GM21381 (cell line): ENCODE measurements around the gene ZNF362.

Experiments used
- ATAC-seq: cut with Tn5 transposase; IDR thresholded peaks from one replicate; pipeline ENCODE4 v1.9.1; 2021; ENCODE audit warnings: mild to moderate bottlenecking, moderate library complexity; ENCODE audit not compliant: unreplicated experiment

Gene ZNF362

DNA sequence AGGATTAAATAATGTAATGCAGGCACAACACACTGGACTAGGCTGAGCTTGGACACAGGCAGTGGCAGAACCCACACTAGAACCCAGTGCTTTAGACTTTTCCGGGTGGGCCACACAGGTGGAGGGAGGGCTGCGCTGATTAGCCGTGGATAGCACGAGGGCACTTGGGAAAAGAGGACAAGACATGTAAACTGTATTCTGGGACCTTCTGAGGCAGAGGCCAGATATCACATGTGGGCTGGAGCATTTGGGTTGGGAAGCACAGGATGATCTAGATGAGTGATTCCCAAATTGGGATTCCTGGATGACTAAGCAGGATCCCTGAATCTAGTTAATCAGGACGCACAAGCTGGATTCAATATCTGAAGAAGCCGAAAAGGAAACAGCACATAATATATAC, 84.9 kb downstream of the ZNF362 start:
- ATAC-seq, result no peak

DNA sequence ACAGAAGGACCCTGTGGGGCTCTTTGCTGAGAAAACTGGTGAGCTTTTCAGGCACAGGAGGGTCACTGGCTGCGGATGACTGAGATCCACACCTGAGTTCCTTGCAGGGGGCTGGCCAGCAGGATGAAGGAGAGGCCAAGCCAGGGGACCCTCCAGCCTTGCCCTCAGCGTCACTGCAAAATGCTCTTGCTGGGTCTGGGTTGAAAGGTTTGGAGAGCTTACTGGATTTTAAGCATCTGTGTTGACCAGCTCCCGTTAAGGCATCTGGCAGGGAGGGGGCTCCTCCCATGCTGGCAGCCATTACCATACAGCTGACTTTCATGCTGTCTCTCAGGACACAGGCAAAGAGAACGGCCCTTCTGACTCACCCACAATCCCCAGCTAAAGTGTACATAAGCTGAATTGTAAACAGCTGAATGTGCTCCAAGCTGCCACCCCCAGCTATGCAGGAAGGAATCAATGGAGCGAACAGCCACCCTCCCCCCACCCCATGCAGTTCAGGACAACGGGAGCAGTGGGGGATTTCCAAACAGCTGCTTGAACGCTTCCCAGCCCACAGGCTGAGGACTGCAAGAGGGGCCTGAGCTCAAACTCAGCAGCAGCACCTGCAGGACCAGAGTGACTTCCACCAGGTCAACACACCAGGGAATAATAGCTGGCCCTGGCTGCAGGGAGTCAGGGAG, 85.9 kb downstream of the ZNF362 start:
- no peak for ATAC-seq

DNA sequence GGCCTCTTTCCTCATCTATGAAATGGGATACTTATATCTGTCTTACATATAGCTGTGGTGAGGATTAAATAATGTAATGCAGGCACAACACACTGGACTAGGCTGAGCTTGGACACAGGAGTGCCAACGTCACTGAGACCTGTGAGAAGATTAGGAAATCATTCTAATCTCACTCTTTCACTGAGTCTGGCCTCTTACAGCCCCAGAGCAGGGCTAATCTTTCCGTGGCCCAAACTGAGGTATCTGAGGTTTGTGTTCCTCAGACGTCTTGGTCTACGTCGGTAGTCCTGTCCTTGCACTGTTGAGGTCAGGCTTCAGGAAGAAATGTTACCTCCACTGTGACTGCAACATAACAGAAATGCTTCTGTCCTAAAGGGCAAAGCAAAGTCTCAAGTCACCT, 87.2 kb downstream of the ZNF362 start:
- no peak for ATAC-seq

DNA sequence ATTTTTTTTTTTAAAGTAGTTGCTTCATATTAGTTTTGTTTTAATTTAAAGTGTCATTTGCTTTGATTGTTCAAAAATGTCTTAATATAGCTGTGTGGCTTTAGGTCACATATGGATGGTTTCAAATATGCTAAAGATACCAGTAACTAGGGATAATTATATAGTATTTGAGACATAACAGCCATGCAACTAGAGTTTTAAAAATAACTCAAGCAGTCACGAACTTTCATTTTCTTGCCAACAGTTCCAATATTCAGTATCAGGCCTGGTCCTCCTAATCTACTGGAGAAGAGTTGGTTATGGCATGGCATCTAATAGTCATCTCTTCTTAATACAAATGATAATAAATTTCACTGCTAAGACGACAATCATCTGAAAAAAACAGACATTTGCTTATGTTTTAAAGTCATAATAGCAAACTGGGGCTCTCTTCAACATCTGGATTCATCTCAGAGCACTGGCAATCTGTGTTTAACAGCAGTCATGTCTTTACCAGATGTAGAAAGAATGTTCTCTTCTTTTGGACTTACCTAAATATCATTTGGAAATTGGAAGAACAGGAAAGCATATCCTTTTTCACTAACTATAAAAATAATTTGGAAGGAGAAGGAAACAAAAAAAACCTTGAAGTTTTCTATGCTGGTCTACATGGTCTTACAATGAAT, 88.7 kb downstream of the ZNF362 start:
- no peak for ATAC-seq

DNA sequence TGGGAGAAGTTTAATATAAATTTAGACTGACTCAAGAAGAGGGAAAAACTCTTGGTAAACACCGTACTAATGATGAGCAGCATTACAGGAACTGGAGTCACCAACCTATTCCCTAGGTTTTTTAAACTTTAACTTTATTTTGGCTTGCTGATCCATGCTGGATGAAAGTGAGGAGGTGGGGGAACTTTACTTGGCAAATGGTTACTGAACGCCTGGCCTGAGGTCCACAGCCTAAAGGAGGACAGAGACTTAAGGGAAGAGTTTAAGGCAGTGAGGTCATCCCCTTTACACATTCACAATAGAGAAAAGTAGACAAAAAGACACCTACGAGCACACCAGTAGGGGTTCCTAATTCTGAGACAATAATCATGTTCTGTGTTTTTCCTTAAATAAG, 90.2 kb downstream of the ZNF362 start:
- no peak for ATAC-seq

DNA sequence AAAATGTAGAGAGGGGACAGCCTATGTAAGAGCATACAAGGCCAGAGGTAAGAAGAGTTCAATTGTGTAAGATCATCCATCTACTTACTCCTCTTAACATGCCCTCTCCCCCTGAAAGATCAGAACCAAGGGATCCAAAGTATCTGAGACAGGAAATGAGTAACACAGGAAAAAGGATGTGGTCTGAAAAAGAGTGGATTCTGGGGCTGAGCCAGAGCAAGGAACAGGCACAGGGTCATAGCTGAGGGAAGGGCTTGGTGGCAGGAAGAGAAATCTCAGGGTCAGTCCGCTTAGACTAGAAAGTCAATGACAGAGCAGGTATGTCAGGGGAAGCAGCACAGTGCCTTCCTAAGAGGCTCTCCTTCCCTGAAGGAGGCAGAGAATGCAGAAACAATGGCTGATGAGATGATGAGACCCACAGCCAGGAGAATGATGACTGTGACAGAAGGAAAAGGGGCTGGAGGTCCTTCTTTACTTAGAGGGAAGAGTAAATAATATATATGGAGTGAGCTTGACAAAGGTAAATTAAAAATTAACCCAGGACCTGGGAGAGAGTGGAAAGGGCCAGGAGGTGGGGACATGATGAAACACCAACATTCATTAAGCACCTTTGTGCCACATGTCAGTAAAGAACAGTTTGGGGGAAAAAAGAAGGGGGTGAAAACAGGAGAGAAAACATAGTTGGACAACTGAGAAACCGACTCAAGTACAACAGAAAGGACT, 90.8 kb downstream of the ZNF362 start:
- no peak for ATAC-seq

DNA sequence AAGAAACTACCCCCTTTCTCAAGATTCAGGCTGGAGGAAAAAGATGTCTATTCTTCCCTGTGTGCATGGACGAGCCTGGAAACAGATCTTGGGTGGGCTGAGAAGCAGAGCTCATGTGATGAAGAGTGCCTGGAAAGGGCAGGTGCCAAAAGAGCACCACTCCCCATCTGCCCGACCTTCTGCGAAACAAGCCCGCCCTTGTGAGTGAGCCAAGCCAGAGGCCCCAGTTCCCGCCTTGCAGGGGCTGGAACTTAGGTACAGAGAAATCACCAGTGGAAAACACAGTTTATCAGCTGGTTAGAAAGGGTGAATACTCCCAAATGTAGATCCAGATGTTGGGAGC, 91.3 kb downstream of the ZNF362 start:
- ATAC-seq, result no peak

DNA sequence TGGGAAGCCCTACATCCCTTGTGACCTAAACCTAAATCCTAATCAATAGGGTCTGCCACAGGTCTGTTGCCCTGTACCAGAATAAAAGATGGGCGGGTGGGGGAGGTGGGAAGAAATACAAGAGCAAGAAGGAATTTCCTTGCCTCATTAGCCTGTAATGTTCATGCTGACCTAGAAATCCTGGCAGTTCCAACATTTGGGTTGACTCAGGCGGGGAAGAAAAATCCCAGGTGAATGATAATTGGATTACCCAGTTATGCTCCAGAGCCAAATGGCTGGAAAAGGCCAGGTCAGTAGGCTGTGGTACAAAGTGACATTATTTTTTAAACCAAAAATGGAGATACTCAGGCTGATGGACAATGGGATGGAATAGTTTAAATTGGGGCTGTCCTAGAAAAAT, 91.9 kb downstream of the ZNF362 start:
- no peak for ATAC-seq

DNA sequence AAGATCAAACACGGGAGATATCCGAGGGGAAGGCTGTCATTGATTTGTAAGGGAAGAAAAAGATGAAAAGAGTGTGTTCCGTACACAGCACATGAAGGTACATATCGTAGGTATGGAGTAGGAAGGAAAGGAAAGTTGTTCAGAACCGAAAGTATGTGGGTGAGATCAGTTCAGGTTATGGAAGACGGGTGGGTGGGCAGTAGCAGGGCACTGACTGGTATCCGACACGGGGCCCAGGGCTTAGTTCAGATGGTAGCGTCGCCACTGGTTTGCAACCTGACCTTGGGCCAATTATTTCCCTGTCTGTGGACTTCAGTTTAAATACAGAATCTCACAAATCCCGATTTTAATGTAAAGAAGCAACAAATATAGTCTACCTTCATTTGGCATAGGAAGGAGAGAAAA, 92.4 kb downstream of the ZNF362 start:
- ATAC-seq, result no peak

DNA sequence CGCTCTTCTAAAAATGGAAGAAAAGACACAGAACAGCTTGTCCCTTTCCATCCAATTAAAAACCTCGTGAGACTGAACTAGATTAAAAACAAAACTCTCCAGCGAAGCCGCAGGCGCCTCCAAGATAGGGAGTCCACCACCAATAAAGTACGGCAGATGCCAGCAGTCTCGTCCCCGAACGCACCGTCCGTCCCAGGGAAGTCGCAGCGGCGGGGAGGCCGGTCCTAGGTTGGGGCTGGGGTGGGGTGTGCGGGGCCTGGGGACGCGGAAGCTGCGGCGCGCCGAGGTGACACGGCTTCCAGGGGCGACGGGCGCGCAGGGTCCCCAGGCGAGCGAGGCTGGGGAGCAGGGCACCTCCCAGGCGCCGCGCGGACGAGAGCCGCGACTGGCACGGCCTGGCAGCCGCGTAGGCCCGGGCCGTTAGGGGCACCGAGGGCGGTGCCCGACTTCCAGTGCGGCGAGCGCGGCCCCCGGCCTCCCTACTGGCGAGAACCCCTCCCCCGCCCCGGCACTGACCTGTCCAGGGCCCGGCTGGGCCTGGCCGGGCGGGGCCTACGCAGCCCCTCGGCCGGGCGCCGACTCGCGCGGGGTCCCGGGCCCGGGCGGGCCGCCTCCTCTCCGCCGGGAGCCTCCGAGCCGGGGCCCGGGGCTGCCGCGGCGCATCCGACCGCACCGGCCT, 92.9 kb downstream of the ZNF362 start:
- ATAC-seq, result peak; percentile 28

DNA sequence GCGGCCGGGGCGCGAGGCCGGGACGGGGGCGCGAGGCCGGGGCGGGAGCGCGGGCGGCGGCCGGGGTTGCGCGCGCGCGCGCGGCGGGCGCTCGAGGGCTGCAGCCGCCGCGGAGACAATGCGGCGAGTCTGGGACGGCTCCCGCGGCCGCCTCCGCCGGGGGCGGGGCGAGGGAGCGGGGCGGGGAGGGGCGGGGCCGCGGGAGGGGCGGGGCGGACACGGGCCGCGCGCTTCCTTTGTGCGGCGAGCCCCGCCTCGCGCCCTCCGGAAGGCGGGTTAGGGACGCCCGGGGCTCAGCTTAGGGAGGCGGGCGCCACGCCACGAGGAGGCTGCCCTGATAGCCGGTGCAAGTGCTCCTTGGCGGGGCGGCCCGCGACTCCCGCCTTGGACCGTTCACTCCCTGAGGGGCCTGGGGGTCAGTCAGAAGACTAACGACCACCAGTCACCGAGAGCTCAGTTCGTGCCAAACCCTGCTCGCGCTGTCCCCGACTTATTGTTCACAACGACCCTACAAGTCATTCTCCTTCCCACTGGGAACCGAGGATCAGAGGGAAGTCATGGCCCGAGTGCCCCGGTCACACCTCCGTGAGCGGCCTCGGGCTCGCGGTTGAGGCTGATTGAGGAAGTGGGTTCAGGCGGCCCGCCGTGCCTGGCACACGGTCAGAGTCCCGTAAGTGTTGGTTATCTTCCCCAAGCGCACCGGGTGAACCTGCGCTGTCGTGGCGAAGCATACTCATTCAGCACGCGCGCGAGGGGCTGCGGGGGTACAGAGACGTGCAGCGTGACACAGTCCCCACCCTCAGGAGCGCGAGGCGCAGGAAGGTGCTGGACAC, 93.7 kb downstream of the ZNF362 start:
- ATAC-seq, result peak; percentile 82
